Cardiac septum (tissue), 1 donor: Measurements from ENCODE around the gene NUFIP2. TPM values are rescaled to one million over a fixed set of nuclear protein-coding genes. Genes with fewer than 3 reads are reported as not detected.
"Not testable (repeated sequence)": the region's sequence is repeated elsewhere in the genome, so short reads cannot be mapped to it uniquely, and the experiment has no call there.

ENCODE experiments used
- DNase-seq: peaks from one replicate; pipeline ENCODE4 v3.0.0-alpha.2; 2020; ENCODE audit warnings: low spot score
- intact Hi-C: fragments of 100-400 bp; cut with DNase I; formaldehyde crosslinking; loops from one replicate; pipeline ENCODE4 v1.14.0; 2022
- total RNA-seq: library from RNA; stranded (reverse); fragmentation: NEBNext Ultra II Directional; extraction: Animal tissue kit (Norgen Biotek cat#: 25700); gene quantifications from one replicate; pipeline ENCODE4 v1.2.1, GENCODE V29; 2021
- donor health status: DM: no; HTN: no; CAD: no.

NUFIP2 gene
- total RNA-seq, 1 donor from 2014 or later = 39.2 TPM

- DNase-seq = no peak
- intact Hi-C loops = no loop called here
Measured at GRCh38 chr17:29242790-29243189, 51.2 kb downstream of the NUFIP2 start.

- intact Hi-C loops = no loop called here
- DNase-seq = no peak
Measured at GRCh38 chr17:29242051-29242450, 51.9 kb downstream of the NUFIP2 start.

DNA sequence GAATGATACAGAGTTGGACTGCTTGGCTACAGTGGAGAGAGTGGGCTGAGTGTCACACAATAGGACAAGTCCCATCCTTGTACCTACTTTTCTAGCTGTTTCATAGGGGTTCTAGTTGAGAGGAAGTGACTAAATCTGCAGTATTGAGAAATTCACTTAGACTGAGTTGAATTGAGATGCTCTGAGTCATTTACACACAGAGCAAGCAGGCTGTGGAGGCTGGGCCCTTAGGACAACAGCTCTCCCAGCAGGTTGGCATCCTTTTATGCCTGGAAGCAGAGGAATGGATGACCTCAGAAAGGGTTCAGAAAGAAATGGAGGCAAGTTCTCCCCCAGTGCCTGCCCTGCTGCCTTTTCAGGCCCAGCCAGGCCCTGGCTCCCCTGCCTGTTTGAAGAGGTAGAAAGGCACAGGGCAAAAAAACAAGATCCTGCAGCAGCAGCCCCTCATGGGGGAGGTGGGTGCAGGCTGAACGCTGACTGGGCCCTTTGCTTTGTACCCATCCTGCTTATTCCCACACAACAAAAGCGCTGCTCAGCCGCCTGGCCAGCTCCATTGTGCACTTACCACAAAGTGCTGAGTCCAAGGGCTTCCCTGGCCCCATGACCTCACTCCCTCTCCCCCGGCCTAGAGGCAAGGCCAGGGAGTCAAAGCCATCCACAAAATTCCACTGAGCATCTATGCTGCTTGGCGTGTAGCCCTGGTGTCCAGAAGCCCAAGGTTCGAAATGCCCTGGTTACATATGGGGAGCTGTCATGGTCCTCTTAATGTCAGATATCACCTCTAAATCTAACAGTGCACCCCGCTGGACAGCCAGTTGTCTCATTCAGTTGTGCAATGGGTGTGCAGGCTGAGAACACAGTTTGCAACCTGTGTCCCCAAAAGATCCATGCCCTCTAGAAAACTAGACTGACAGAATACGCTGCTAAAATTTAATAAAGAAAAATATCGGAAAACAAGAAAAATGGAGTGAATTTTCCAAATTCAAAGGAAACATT, 52.7 kb downstream of the NUFIP2 start:
- intact Hi-C loops = no loop called here

GRCh38 chr17:29240477-29240876, 53.5 kb downstream of the NUFIP2 start:
- DNase-seq = no peak
- intact Hi-C loops = no loop called here

More for the DNA sequence above, 52.7 kb downstream of the NUFIP2 start:
- DNase-seq = no peak

DNA sequence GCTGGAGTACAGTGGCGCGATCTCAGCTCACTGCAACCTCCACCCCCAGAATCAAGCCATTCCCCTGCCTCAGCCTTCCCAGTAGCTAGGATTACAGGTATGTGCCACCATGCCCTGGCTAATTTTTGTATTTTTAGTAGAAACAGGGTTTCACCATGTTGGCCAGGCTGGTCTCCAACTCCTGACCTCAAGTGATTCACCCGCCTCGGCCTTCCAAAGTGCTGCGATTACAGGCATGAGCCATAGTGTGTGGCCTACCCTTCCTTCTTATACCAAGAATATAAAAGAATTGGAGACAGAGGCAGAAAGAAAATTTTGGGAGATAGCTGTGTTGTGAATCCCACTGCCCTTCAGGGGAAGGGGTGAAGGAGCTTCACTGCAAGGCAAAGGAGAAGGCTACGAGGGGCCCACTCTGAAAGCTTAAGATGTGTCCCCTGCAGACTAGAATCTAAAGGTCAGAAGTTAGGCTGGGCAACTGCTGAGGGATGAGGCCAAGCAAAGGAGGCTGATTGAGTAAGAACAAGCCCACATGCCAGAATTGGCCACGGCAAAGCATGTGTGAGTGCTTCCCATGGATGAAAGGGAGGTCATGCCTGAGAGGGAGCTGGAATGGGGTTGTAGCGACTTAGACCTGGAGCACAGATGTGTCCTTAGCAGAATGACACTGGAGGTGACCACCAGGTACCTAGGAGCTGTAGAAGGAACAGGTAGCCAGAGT, 55.7 kb downstream of the NUFIP2 start:
- no peak for DNase-seq
- intact Hi-C loops = no loop called here

GRCh38 chr17:29237476-29238132, 56.3 kb downstream of the NUFIP2 start:
- intact Hi-C loops = no loop called here
- DNase-seq = no peak

- intact Hi-C loops = no loop called here
- DNase-seq = no peak
Measured at GRCh38 chr17:29235904-29236303, 58.0 kb downstream of the NUFIP2 start.

- intact Hi-C loops, DNase-seq: not testable (repeated sequence)
Measured at GRCh38 chr17:29234972-29235371, 59.0 kb downstream of the NUFIP2 start.

GRCh38 chr17:29233301-29233700, 60.6 kb downstream of the NUFIP2 start:
- intact Hi-C loops = no loop called here
- no peak for DNase-seq

GRCh38 chr17:29225396-29225795, 68.6 kb downstream of the NUFIP2 start:
- intact Hi-C loops = no loop called here
- DNase-seq = no peak

DNA sequence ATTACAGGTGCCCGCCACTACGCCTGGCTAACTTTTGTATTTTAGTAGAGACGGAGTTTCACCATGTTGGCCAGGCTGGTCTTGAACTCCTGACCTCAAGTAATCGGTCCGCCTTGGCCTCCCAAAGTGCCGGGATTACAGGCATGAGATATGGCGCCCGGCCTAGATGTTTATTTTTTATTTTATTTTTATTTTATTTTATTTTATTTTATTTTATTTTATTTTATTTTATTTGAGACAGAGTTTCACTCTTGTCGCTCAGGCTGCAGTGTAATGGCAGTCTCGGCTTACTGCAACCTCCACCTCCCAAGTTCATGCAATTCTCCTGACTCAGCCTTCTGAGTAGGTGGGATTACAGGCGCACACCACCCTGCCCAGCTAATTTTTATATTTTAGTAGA, 72.6 kb downstream of the NUFIP2 start:
- intact Hi-C loops = not testable (repeated sequence)

DNA sequence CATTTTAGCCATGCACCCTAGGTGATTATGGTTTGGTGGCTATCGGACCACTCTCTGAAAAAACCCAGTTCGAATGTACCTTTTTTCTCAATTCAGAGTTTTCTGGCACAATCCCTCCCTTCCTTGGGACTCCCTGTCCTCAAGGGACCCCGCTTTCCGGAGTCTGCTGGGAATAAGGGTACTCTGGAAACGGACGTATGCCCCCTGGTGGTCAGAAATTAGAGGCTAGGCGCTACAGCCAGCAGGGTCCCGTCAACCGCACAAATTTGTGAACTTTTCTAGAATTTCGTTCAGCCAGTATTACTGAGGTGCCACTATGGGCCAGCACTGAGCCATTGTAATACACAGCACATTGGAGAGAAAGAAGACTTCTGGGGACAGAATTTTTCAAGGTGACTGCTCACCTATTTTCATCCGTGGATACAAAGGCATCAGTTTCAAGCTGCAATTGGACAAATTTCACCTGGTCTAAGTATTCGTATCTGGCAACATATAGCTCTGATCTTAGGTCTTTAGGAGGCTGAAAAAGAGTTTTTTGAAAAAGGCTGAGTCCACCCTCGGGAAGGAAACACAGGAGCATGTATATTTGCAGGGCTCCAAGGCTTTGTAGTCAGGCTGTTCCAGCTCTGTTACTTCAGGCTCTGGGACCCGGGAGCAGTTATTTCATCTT, 74.4 kb downstream of the NUFIP2 start:
- peak; percentile 80 for DNase-seq
- intact Hi-C loops = loop anchor here (2.0 to 10.0 kb wide), 3 partner anchors 71 to 95 kb away; partner anchors contain the start of gene NUFIP2

More for the DNA sequence above, 72.6 kb downstream of the NUFIP2 start:
- DNase-seq = not testable (repeated sequence)

DNA sequence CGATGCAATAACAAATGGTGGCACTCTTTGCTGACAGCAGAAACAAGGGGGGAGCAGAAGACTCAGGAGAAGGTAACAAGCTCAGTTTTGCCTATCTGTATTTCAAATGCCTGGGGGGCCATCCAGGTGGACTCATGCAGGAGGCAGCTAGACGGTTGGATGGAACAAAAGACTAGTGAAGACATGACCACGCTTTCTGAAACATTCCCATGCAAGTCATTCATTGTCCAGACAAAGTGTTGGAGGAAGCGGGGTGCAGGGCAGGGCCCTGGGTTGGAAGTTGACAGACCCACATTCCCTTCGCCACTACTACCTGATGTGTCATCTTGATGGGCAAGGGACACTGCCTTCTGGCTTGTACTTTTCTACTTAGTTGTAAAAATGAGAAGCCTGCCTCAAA, 77.1 kb downstream of the NUFIP2 start:
- intact Hi-C loops = loop anchor here (10.0 kb wide), 1 partner anchor 78 kb away; the partner anchor contains the start of gene NUFIP2

DNA sequence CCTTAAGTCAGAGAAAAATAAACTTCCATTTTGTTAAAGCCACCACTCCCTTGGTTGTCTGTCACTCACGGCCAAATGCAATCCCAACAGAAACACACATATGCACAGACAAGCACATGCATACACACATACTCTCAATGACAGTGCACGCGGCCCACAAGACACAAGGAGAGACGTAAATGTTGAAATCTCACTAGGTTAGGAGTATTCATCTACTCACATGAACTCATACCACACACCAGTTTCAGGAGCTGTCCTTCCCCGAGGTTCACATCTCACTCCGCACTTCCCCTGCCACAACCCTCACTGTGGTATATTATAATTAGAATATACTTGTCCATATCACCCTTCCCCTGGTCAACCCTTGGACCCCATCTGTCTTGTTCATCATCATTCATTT, 77.8 kb downstream of the NUFIP2 start:
- intact Hi-C loops = loop anchor here (10.0 kb wide), 1 partner anchor 79 kb away; the partner anchor contains the start of gene NUFIP2

More for the DNA sequence above, 77.1 kb downstream of the NUFIP2 start:
- no peak for DNase-seq

GRCh38 chr17:29215717-29216116, 78.2 kb downstream of the NUFIP2 start:
- intact Hi-C loops = loop anchor here (10.0 kb wide), 1 partner anchor 79 kb away; the partner anchor contains the start of gene NUFIP2

More for the DNA sequence above, 77.8 kb downstream of the NUFIP2 start:
- DNase-seq = no peak

DNA sequence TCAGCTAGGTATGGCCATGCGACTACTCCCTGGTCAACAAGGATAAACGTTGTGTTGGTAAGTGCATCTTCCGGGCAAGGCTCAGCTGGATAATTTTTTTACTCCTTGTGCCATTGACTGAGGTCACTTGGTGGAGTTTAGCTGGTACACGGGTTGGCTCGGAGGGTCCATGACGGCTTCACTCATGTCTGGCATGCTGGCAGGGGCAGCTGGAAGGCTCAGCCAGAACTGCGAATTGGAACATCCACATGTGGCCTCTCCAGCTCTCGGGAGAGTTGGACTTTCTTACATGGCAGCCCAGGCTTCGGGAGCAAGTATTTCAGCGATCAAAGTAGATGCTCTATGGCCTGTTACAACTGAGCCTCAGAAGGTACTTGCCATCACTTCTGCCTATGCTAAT, 78.8 kb downstream of the NUFIP2 start:
- no peak for DNase-seq
- intact Hi-C loops = loop anchor here (10.0 kb wide), 1 partner anchor 80 kb away; the partner anchor contains the start of gene NUFIP2

More at GRCh38 chr17:29215717-29216116, 78.2 kb downstream of the NUFIP2 start:
- DNase-seq = no peak

DNA sequence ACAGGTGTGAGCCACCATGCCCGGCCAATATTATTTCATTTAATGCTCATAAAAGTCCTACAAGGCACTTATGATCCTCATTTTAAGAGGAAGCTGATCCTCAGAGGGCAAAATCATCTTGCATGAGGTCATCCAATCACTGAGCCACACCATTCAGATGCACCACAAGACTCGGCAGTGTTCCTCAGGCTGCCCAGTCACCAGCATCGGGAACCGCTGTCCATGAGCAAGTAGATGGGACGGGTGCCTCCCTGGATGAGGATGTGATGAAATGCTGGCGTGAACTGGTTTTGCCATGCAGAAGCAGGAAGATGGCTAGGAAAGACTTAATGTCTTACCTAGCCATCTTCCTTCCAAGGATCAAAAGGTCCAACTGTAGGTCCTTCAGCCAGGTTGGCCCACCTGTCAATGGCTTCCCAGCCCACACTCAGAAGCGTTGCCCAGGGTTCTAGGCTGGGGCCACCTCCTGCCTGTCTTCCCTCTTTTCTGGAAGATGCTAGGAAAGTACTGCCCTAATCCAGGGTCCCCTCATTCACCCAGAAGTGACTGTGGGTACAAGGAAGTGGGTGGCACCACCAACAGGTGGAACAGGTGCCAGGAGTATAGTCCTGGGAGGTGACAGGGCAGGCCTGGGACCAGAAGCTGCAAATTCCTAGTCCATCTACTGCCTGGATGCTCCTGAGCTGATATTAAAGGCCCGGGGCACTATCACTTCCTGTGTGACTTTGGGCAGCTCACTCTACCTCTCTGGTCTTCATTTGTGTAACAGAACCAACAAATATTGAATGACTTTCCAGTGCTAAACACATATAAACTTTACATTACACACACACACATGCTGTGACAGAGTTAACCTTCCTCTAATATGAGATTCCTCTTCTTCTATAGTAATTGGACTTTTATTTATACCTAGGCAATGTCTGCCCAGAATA, 79.5 kb downstream of the NUFIP2 start:
- intact Hi-C loops = loop anchor here (10.0 kb wide), 1 partner anchor 80 kb away; the partner anchor contains the start of gene NUFIP2
- DNase-seq = no peak

- intact Hi-C loops = loop anchor here (10.0 kb wide), 1 partner anchor 82 kb away; the partner anchor contains the start of gene NUFIP2
- no peak for DNase-seq
Measured at GRCh38 chr17:29212681-29213121, 81.2 kb downstream of the NUFIP2 start.
